ENCODE data around the gene B4GALNT2.
A peak's percentile ranks its signal among the peaks of the same experiment; 100 is the strongest.
"Not testable (repeated sequence)": the region's sequence is repeated elsewhere in the genome, so short reads cannot be mapped to it uniquely, and the experiment has no call there.

Gene B4GALNT2

DNA sequence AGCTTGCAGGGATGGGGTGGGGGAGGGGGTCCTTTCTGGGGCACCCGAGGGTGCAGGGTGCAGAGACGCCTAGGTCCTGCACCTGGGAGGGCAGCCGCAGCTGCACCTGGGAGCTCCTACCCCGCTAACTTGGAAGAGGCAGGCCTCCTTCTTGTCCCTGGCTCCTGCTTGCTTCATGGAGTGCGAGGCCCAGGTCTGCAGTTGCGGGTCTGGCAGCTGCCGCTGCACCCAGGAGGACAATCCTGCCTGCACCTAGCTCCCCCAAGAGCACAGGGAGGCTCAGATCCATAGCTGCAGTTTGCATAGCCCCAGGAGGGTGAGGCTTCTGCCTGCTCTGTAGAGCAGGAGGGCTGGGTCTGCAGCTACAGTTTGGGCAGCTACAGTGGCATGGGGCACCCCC, 51.2 kb downstream of the B4GALNT2 start:
- DNase-seq, result no peak

DNA sequence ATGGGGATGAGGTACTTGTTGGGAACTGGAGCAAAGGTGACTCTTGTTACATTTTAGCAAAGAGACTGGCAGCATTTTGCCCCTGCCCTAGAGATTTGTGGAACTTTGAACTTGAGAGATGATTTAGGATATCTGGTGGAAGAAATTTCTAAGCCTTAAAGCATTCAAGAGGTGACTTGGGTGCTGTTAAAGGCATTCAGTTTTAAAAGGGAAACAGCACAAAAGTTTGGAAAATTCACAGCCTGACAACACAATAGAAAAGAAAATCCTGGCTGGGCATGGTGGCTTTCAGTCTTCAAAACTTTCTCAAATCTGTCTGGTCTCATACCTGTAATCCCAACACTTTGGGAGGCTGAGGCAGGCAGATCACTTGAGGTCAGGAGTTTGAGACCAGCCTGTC, 52.0 kb downstream of the B4GALNT2 start:
- not testable (repeated sequence) for DNase-seq

DNA sequence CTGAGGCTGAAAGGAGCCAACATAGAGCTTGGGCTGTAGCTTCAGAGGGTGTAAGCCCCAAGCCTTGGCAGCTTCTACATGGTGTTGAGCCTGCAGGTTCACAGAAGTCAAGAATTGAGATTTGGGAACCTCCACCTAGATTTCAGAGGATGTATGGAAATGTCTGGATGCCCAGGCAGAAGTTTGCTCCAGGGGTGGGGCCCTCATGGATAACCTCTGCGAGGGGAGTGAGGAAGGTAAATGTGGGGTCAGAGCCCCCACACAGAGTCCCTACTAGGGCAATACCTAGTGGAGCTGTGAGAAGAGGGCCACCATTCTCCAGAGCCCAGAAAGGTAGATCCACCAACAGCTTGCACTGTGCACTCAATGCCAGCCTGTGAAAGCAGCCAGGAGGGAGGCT, 52.8 kb downstream of the B4GALNT2 start:
- not testable (repeated sequence) for DNase-seq

DNA sequence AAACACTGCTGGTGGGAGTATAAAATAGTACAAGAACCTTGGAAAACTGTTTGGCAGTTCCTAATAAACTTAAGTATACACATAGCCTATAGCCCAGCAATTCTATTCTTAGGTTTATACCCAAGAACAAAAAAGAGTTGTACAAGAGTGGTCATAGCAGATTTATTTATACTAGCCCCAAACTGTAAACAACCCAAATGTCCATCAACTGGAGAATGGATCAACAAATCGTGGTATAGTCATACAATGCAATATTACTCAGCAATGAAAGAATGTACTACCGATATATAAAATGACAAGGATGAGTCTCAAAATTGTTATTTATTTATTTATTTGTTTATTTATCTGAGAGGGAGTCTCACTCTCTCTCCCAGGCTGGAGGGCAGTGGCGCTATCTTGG, 54.7 kb downstream of the B4GALNT2 start:
- no peak for DNase-seq

DNA sequence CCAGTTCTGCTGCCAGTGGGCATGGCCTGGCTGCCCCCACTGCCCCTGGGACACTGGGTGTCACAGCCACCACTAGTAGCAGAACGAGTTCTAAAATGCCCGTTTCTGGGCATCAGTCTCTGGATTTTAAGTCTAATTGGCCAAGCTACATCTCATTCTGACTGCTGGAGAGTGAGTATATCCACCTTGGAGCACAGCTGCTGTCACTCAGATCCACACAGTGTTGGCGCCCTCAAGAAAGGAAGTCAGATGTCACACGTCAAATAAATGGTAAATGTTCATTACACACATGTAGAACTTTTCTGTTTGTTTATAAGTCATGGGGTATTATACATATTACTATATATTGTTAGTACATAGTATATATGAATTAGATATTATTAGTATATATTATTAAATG, 58.4 kb downstream of the B4GALNT2 start:
- DNase-seq, result no peak

DNA sequence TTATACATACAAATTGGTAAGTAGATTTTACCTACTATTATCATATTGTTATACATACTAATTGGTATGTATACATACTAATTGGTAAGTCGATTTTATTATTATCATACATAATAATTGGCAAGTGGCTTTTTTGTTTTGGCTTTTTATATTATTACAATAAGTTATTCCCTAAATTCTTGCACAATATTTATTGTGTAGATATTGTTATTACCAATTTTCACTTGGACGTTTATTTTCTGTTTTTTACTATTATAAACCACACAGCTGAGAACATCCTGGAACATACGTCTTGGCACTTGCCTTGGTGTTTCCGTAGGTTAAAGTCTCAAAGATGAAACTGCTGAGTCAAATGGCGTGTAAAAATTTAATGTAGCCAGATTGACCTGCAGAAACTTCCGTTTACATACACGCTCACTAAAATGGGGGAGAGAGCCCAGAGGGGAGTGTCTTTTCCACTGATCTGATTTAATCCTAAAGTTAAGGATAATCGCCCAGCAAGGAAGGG, 58.9 kb downstream of the B4GALNT2 start:
- no peak for DNase-seq

DNA sequence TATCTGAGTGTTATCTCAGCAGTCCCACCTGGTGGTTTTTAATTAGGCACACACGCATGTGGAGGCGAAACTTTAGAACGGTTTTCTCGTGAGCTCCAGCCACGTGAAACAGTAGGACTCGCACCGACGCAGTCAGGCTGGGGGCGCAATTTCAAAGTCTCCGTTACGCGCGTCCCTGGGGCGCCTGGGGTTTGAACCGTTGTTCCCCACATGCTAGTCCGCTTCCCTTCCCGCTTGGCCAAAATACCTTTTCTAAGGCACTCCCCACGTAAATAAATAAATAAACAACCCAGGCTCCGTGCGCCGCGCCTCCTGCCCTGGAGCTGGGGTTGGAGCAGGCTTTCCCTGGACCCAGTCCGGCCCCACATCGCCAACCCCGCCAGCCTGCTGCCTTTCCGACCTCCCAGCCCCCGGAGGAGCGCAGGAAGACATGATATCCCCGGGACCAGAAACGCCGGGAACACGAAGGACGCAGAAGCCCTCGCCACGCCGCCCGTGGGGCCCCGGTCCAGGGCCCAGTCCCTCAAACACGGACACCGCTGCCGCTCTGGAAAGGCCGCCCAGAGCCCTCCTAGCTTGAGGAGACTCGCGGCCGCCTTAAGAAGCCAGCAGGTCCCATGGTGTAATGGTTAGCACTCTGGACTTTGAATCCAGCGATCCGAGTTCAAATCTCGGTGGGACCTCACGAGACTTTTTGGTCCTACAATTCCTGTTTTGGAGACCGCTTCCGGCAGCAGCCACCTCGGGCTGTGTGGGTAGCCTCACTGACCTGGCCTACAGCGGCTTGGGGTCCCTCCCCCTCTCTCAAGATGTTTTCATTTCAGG, 59.6 kb downstream of the B4GALNT2 start:
- DNase-seq, result peak; percentile 95

DNA sequence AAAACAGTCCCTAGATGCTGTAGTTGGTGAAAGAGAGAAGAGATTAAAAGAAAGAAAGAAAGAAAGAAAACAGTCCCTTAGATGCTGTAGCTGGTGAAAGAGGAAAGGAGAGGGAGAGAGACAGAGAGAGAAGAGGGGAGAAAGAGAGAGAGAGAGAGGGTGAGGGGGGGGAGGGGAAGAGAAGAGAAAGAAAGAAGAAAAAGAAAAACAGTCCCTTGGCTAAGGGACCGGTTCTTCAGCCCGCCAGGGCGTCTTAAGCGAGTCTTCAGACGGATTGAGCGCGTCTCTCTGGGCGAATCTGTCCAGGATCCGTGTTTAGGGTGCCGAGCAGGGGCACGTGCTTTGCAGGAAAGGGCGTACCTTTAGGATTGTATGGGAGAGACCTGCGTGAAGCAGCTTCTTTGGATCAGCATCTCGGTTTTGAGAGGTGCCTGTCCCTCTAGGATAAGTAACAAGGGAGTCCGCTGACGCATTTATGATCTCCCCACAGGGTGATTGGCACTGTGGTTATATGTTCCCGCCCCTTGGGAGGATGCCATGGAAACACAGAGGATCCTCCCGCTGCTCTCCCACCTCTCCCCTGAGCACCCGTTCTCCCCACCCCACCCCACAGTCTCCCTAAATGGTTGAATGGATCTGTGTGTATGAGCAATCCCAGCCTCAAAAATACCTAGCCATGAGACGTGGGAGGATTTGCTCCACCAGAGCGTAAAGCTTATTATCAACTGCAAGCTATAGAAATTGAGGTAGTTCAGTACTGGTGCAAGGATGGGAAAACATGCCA, 61.1 kb downstream of the B4GALNT2 start:
- peak; percentile 87 for DNase-seq

DNA sequence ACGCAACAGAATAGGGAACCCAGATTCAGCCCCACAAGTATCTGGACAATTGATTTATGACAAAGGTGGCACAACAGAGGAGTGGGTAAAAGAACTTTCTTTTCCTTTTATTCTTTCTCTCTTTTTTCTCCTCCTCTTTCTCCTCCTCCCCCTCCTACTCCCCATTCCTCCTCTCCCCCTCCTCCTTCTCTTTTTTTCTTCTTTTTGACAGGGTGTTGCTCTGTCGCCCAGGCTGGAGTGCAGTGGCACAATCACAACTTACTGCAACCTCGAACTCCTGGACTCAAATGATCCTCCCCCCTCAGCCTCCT, 61.7 kb downstream of the B4GALNT2 start:
- DNase-seq, result no peak

DNA sequence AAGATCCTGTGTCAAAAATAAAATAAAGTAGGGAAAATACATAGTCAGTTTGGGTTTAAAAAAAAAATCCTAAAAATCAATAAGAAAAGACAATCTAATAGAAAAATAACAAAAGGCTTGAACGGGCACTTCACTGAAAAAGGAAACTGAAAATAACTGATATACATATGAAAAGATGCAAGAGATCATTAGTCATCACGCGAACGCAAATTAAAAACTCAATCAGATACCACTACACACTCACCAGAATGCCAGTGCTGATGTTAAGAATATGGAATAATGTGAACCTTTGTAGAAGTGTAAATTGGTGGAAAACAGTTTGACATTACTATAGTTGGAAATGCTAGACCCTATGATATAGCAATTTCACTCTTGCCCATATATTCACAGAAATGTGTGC, 63.2 kb downstream of the B4GALNT2 start:
- no peak for DNase-seq

DNA sequence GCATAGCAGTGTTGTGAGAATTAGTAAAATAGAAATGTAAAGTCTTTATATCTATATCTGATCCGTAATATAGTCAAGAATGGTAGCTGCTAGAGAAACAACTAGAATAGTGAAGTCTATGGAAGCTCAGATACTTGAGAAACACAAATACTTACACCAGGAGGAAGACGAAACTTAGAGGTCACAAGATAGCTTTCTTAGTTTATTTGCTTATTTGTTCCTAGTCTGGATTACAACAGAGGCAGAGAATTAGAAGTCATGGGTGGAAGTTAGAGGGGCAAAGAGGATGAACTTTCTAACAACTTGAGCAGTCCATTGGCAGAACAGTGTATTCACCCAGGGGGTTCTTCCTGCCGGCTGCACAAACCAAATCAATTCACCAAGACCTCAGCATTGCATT, 64.0 kb downstream of the B4GALNT2 start:
- DNase-seq, result no peak

DNA sequence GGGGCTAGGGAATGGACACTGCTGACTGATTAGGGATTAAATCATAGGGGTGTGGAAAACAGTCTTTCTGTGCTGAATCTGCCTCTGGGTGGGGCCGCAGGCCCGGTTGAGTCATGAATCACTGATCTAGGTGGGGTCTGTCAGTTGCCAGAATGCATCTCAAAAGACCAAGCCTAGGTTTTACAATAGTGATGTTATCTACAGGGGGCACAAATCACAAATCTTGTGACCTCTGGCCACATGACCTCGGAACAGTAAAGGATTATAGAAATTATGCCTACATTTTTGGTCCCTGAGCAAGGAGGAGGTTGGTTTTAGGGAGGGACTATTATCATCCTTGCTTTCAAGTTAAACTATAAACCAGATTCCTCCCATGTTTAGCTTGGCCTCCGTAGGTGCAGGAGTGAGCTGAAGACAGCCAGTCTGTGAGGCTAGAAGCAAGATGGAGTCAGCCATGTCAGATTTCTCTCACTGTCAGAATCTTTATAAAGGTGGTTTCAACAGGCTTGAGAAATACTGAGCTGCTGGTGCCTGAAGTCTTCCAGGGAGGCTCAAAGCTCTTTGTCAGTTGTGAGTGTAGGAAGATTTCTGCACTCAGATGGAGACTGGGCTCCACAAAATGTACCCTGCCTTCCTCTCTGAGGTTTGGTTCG, 64.9 kb downstream of the B4GALNT2 start:
- DNase-seq, result no peak

DNA sequence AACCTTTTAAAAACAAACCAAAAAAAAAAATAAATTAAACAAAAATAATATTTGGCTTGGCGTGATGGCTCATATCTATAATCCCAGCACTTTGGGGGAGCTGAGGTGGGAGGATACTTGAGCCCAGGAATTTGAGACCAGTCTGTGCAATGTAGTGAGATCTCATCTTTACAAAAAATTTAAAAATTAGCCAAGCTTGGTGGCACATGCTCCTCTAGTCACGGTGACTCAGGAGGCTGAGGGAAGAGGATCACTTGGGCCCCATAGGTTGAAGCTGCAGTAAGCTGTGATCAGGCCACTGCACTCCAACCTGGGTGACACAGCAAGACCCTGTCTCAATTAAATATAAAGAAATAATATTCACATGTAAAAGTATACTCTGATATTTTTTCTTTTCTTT, 65.6 kb downstream of the B4GALNT2 start:
- DNase-seq, result no peak

DNA sequence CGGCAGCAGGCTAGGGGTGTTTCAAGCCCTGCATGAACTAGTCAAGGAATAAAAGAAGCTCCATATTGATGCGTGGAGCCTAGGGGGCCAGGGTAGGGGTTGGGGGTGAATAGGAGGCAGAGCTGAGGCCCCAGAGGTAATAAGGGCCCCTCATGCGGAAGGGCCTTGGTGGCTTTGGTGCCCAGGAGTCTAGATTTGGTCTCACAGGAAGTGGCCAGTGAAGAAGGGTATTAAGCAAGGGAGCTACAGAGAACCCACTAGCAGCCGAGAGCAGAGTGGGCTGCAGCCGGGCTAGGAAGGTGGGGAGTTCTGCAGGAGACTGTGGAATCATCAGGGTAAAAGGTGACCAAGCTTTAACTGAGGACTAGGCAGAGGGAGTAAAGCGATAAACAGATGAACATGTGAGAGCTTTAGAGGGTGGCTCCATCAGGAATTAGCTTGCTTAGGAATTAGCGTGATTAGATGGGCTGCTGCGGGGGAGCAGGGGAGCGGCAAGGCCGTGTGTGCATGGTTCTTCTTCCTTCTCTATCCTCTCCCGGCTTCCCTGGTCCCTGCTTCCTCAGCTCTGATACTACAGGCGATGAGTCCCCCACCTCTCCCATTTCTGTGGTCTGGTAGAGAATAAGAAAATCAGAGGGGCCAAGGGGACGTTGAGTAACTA, 68.0 kb downstream of the B4GALNT2 start:
- DNase-seq, result no peak

DNA sequence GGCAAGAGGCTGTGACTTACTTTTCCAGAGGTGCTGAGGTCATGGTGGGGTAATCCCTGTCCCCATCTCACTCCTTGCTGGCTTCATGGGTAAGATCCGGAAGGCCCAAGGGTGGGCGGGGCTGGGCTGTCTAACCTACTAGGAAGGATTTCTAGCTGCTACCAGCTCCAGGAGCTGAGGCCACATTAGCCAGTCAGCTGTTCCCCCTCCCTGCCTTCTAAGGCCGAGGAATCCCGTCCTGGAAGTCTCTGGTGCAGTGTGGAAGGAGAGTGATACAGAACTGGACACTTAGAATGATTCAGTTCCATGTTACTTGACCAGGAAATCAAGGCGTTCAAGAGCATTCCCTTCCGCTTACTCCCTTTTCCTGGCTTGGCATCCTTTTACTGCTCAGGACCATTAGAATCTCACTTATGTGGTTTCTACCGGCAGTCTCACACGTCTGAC, 68.9 kb downstream of the B4GALNT2 start:
- no peak for DNase-seq

DNA sequence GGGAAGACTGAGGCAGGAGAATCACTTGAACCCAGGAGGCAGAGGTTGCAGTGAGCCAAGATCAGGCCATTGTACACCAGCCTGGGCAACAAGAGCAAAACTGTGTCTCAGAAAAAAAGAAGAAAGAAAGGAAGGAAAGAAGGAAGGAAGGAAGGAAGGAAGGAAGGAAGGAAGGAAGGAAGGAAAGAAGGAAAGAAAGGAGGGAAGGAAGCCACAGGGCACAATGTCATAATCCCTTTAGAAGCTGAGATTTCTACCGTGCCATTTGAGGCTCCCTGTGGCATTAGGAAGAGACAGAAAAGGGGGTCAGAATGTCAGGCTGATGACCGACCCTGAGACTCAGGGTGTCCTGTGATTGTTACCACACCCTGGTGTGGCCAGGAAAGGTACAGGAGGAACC, 71.2 kb downstream of the B4GALNT2 start:
- DNase-seq, result no peak

DNA sequence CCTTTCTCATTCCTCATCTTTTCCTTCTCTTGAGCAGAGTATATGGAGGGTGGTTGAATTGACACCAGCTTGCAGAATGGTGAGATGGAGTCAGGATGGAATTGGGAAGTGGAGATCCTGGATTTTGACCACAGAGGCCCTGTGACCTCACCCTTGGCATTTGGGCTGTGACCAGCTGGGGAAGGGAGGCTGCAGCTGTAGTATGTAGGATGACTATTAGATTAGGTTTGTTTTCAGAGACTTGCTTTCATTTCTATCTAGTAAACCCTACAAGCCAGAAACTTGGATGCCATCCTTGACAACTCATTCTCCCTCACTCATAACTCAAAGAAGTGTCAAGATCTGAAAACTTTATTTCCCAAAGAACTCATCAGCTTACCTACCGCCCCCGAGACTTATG, 71.9 kb downstream of the B4GALNT2 start:
- no peak for DNase-seq

DNA sequence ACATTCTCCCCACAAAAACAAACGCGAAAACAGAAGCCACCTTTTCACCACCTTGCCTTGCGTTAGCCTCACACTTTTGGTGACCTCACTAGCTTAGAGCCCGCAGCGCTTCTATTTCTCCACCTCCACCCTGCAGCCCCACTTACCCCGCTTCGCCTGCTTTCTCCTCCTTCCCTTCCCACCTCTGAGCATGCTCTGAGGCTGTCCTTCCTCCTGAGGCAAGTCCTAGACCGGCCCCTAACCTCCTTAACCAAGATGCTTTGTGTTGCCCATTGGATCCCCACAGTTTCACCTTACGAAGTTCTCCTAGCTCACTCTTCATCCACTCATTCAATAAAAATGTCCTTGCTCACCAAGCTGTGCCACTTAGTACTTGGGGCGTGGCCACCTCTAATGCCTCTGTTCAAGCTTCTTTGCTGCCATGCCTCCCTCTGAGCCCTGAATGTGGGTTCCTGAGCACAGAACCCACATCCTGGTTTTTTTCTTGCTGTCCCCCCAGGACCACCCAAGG, 76.5 kb downstream of the B4GALNT2 start:
- no peak for DNase-seq

DNA sequence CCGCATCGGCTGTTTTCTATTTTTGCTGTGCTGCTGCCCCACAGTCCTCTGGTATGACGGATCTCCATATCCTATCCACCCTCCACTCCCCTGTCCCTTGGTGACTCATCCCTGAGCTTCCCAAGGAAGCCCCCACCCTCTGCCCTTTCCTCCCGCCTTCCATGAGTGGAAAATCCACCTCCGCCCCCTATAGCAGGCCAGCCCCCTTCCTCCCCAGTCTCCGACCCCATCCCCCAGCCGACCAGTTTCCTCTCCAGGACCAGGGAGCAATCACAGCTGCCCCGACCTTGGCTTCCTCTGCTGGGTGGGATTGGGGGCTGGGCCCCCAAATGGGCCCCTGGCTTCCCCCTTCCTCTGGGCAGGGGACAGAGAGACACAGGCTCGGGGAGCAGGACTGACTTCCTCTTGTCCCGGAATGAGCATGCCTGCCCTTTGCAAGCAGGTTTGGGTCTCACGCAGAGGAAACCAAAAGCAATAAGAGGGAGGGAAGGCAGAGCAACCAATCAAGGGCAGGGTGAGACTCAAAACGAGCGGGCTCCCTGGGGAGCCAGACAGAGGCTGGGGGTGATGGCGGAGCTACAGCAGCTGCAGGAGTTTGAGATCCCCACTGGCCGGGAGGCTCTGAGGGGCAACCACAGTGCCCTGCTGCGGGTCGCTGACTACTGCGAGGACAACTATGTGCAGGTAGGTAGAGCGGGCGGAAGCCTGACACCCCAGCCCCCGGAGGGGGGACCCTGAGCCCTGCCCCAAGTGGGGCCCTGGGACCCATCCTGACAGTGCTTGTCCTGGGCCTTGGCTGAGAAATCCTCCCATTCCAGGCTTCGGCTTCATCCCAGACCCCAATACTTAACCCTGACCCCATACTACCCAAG, 77.8 kb downstream of the B4GALNT2 start, which contains the start of the genes ABI3 and GNGT2:
Gene ABI3 (plus strand): TSS at position 550 of the 872 bp plus-strand sequence. CDS start 18 bp downstream, at position 568.
Gene GNGT2 (minus strand): TSS at position 417 of the 872 bp plus-strand sequence. CDS start 3,152 bp downstream, outside the sequence.
- DNase-seq, result no peak

DNA sequence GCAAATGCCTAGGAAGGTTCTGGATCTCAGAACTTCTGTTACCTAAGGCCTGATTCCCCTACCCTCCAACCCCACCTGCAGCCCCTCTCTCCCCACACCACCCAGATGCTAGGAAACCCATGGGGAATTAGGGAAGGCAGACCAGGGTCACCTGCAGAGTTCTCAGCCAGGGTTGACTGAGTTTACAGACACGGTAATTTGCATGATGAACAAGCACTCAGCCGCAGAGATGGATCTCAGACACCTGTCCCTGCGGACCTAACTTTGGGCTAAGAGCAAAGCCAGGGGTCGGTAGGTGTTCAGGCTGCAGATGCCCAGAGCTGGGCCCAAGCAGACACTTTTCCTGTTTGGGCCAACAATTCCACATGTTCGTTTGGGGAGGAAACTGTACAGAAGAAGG, 80.8 kb downstream of the B4GALNT2 start:
- DNase-seq, result no peak

DNA sequence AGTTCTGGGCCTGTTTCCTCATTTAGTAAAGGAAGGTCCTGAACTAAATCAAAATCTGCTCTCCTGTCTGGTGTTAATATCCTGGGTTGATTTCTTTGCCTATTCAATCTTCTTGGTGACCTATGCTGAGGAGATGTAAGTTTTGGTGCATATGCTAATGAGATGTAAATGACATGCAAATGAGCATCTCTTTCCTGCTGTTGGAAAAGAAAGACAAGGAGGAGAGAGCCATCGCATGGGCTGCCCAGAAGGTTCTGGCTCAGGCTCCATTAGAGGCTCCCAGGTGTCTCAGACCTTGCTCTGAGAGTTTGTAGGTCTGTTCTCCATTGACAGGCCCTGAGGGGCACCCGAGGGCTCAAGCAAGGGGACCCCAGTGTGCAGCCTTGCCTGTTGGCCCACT, 81.3 kb downstream of the B4GALNT2 start:
- no peak for DNase-seq
